Gastroesophageal sphincter (tissue), 3 donors: Measurements from ENCODE around the gene NRG2.

ENCODE experiments used
- CTCF ChIP-seq, 4 experiments: fragments of 200-600 bp in 2 of 4; fragments of 450-650 bp in 2 of 4; sonication (generic) in 1 of 4; IDR thresholded peaks; one replicate each; pipeline ENCODE4 v1.5.1; 2017 to 2019; ENCODE audit warnings: antibody characterized with exemption in 4 of 4, mild to moderate bottlenecking in 2 of 4, moderate library complexity in 2 of 4
- EP300 ChIP-seq: sonication (generic); formaldehyde crosslinking; IDR thresholded peaks from one replicate; pipeline ENCODE4 v1.6.1; 2017; ENCODE audit warnings: antibody characterized with exemption, mild to moderate bottlenecking
- POLR2A ChIP-seq, 2 donors: fragments of 450-650 bp; IDR thresholded peaks; one replicate each; pipeline ENCODE4 v1.6.1; 2017; ENCODE audit warnings: antibody characterized with exemption in 2 of 2, mild to moderate bottlenecking in 2 of 2, moderate library complexity in 1 of 2

DNA sequence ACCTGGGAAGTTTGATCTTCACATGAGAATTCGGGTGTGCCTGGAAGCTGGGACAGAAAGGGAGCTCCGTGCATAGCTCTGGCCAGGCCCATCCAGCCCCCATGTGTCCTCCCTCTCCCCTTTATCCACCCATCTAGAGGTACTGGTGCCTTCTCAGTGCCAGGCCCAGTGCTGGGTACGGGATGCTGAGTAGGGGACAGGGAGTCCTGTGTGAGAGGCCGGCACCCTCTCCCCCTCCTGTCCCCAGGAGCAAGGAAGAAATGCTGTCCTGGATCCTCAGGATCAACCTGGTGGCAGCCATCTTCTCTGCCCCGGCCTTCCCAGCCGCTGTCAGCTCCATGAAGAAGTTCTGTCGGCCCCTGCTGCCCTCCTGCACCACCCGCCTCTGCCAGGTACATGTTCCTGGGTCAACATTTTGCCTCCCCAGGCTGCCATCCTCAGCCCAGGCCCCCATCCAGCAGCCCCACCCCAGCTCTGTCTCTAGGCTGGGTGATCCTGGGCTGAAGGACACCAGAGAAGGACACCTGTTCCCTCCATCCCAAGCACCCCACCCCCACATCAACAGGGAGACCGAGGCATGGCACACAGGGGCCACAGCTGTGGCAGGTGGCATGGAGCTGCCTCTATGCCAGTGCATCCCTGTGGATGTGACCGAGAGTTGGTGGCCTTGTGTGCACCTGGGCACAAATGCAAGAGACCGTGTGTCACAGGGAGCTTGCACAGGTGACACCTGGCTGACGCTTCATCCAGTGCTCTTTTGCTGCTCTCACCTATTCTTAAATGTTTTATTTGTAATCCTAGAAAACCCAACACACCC lies 204.5 kb downstream of the NRG2 start:
- TF ChIP-seq CTCF (IDR thresholded peaks at IDR 0.05) (no peak), POLR2A (IDR thresholded peaks at IDR 0.05) (no peak), EP300 (no peak)
